IMR-90 (cell line): ENCODE measurements around the gene FGGY. TPM values are rescaled to one million over a fixed set of nuclear protein-coding genes. Genes with fewer than 3 reads are reported as not detected.

Experiments used
- ATAC-seq: fragments of 200-7000 bp; cut with Tn5 transposase; 2 replicates; pipeline ENCODE4 v1.9.1; 2020; ENCODE audit warnings: low read depth, mild to moderate bottlenecking, moderate library complexity
- BruUV-seq: library from RNA; stranded (reverse); fragments of 400-500 nt; replicated peaks from 2 replicates; lab custom pipeline; 2021; lab: Mats Ljungman, UMichigan
- CTCF ChIA-PET: fragments of 300-600 bp; formaldehyde crosslinking; extraction: SDS; loops from one replicate; lab custom pipeline; 2021; ENCODE audit warnings: antibody characterized with exemption; lab: Yijun Ruan, JAX
- POLR2A ChIA-PET: fragments of 300-600 bp; sonication (Branson Sonifier 250); formaldehyde crosslinking; loops from one replicate; lab custom pipeline; 2022; ENCODE audit warnings: antibody characterized with exemption; ENCODE audit not compliant: unreplicated experiment; lab: Charles Lee
- DNase-seq: peaks from one replicate; pipeline ENCODE4 v3.0.0; 2013
- H2AFZ ChIP-seq: replicated peaks from 2 replicates; pipeline ENCODE3; 2013; ENCODE audit warnings: low read length, mild to moderate bottlenecking; ENCODE audit not compliant: poor library complexity
- H2AK5ac ChIP-seq: 2 replicates; pipeline ENCODE4 v1.6.1; 2013; ENCODE audit warnings: low read depth, low read length, inconsistent platforms
- H2AK9ac ChIP-seq: replicated peaks from 2 replicates; pipeline ENCODE3; 2013; ENCODE audit warnings: mild to moderate bottlenecking, low read depth, low read length, moderate library complexity; ENCODE audit not compliant: poor library complexity
- H2BK120ac ChIP-seq: 2 replicates; pipeline ENCODE4 v1.6.1; 2013; ENCODE audit warnings: low read depth, low read length, inconsistent platforms
- H2BK15ac ChIP-seq: 3 replicates; pipeline ENCODE4 v1.6.1; 2013; ENCODE audit warnings: low read depth, low read length, inconsistent platforms
- H2BK20ac ChIP-seq: 2 replicates; pipeline ENCODE4 v1.6.1; 2013; ENCODE audit warnings: low read depth, mild to moderate bottlenecking, inconsistent platforms, low read length, moderate library complexity
- H2BK5ac ChIP-seq: 2 replicates; pipeline ENCODE4 v1.6.1; 2013; ENCODE audit warnings: mild to moderate bottlenecking, low read depth, low read length, inconsistent platforms; ENCODE audit not compliant: poor library complexity, severe bottlenecking
- H3K14ac ChIP-seq: replicated peaks from 2 replicates; pipeline ENCODE4 v1.6.1; 2013; ENCODE audit warnings: low read depth, low read length, inconsistent platforms
- H3K18ac ChIP-seq: 2 replicates; pipeline ENCODE4 v1.6.1; 2013; ENCODE audit warnings: low read depth, low read length, control low read depth
- H3K23ac ChIP-seq: 2 replicates; pipeline ENCODE4 v1.6.1; 2013; ENCODE audit warnings: low read depth, low read length, inconsistent platforms
- H3K27ac ChIP-seq: 2 replicates; pipeline ENCODE4 v1.5.1; 2013; ENCODE audit warnings: mild to moderate bottlenecking, control low read depth, low read length; ENCODE audit not compliant: insufficient read depth
- H3K27me3 ChIP-seq: 2 replicates; pipeline ENCODE4 v1.6.1; 2013; ENCODE audit warnings: low read length; ENCODE audit not compliant: control insufficient read depth, insufficient read depth
- H3K36me3 ChIP-seq: 2 replicates; pipeline ENCODE4 v1.6.1; 2013; ENCODE audit warnings: low read length, mixed read lengths; ENCODE audit not compliant: control insufficient read depth, insufficient read depth
- H3K4ac ChIP-seq: 2 replicates; pipeline ENCODE4 v1.6.1; 2013; ENCODE audit warnings: low read depth, low read length, inconsistent platforms
- H3K4me1 ChIP-seq: 2 replicates; pipeline ENCODE4 v1.6.1; 2013; ENCODE audit warnings: low read length, mixed read lengths; ENCODE audit not compliant: control insufficient read depth, insufficient read depth
- H3K4me2 ChIP-seq: 2 replicates; pipeline ENCODE4 v1.6.1; 2013; ENCODE audit warnings: low read depth, mild to moderate bottlenecking, control low read depth, low read length, moderate library complexity
- H3K4me3 ChIP-seq: 2 replicates; pipeline ENCODE4 v1.5.1; 2013; ENCODE audit warnings: low read depth, mild to moderate bottlenecking, control low read depth, low read length, moderate library complexity; ENCODE audit not compliant: insufficient read depth
- H3K56ac ChIP-seq: 2 replicates; pipeline ENCODE4 v1.6.1; 2013; ENCODE audit warnings: low read length, inconsistent platforms; ENCODE audit not compliant: insufficient read depth; ENCODE audit errors: extremely low read depth
- H3K79me1 ChIP-seq, 2 experiments: 2 replicates each; pipeline ENCODE4 v1.6.1; 2013; ENCODE audit warnings: low read length in 2 of 2, inconsistent platforms in 1 of 2, low read depth in 1 of 2
- H3K9ac ChIP-seq: 2 replicates; pipeline ENCODE4 v1.6.1; 2013; ENCODE audit warnings: low read depth, low read length, control low read depth
- H3K9me1 ChIP-seq: 2 replicates; pipeline ENCODE4 v1.6.1; 2013; ENCODE audit warnings: low read length, inconsistent platforms; ENCODE audit not compliant: insufficient read depth
- H3K9me3 ChIP-seq: 2 replicates; pipeline ENCODE4 v1.6.1; 2013; ENCODE audit warnings: low read length; ENCODE audit not compliant: control insufficient read depth, insufficient read depth
- H4K20me1 ChIP-seq: 2 replicates; pipeline ENCODE4 v1.6.1; 2013; ENCODE audit warnings: low read length, inconsistent platforms; ENCODE audit not compliant: insufficient read depth
- H4K5ac ChIP-seq: 2 replicates; pipeline ENCODE4 v1.6.1; 2013; ENCODE audit warnings: mild to moderate bottlenecking, low read depth, low read length, control low read depth
- H4K8ac ChIP-seq, 2 experiments: 2 replicates each; pipeline ENCODE4 v1.6.1; 2013; ENCODE audit warnings: low read depth in 2 of 2, low read length in 2 of 2, control low read depth in 1 of 2, inconsistent platforms in 1 of 2
- H4K91ac ChIP-seq: 2 replicates; pipeline ENCODE4 v1.6.1; 2013; ENCODE audit warnings: low read depth, low read length, inconsistent platforms; ENCODE audit not compliant: insufficient read depth
- CHD1 ChIP-seq: IDR thresholded peaks from 2 replicates; pipeline ENCODE4 v1.6.1; 2012; ENCODE audit warnings: low read depth, low read length, improper control_type of control experiment
- FOS ChIP-seq: fragments of 150-350 bp; IDR thresholded peaks from 2 replicates; pipeline ENCODE4 v1.6.1; 2016; ENCODE audit warnings: low read depth, low read length
- MXI1 ChIP-seq: IDR thresholded peaks from 2 replicates; pipeline ENCODE4 v1.6.1; 2012; ENCODE audit warnings: low read depth, mild to moderate bottlenecking, low read length, moderate library complexity, borderline replicate concordance
- NFE2L2 ChIP-seq: fragments of 150-350 bp; IDR thresholded peaks from 2 replicates; pipeline ENCODE4 v1.6.1; 2016; ENCODE audit warnings: low read depth, mild to moderate bottlenecking, low read length
- RCOR1 ChIP-seq: IDR thresholded peaks from 2 replicates; pipeline ENCODE4 v1.6.1; 2012; ENCODE audit warnings: mild to moderate bottlenecking, low read length, improper control_type of control experiment; ENCODE audit not compliant: insufficient replicate concordance
- RFX5 ChIP-seq: IDR thresholded peaks from 2 replicates; pipeline ENCODE4 v1.8.0; 2012; ENCODE audit warnings: low read depth, mild to moderate bottlenecking, low read length, moderate library complexity
- SMC3 ChIP-seq: fragments of 150-350 bp; IDR thresholded peaks from 2 replicates; pipeline ENCODE4 v1.6.1; 2016; ENCODE audit warnings: low read depth, mild to moderate bottlenecking, antibody characterized with exemption, low read length, moderate library complexity
- WGBS, 2 experiments: methylation state at CpG; one replicate each; pipeline versions ENCODE4 v1.1.5 to v1.1.7; 2013; ENCODE audit warnings: missing lambda C conversion rate in 2 of 2; ENCODE audit not compliant: insufficient read length in 1 of 2; ENCODE audit errors: extremely low coverage in 2 of 2; 5-methylcytosine and 5-hydroxymethylcytosine counted together
- dilution Hi-C: fragments of 300-500 bp; cut with HindIII; formaldehyde crosslinking; loops from one replicate; pipeline ENCODE4 v1.14.3; 2018; ENCODE audit warnings: low sequenced_read_pairs; ENCODE audit not compliant: unreplicated experiment
- in situ Hi-C: fragments of 300-500 bp; cut with MboI; formaldehyde crosslinking; loops from 3 replicates; pipeline ENCODE4 v1.14.3; 2019; ENCODE audit warnings: low sequenced_read_pairs, inconsistent platforms, mixed read lengths
- intact Hi-C: fragments of 100-400 bp; cut with micrococcal nuclease; formaldehyde crosslinking; loops from 2 replicates; pipeline ENCODE4 v1.10.0; 2022
- polyA plus RNA-seq, 3 experiments: library from polyadenylated mRNA; depleted of rRNA; stranded (reverse); fragments of >200 nt; gene quantifications; 2 replicates each; pipeline ENCODE4 v1.2.3, GENCODE V29; 2012; ENCODE audit warnings: low replicate concordance in 1 of 3
- total RNA-seq: library from RNA; depleted of rRNA; stranded (reverse); fragments of >200 nt; gene quantifications from 2 replicates; pipeline ENCODE4 v1.2.3, GENCODE V29; 2012
- TF ChIP-seq, protein P1 (sequence below): fragments of 150-350 bp; IDR thresholded peaks from 2 replicates; pipeline ENCODE4 v1.6.1; 2017; ENCODE audit warnings: mild to moderate bottlenecking, antibody characterized with exemption, low read length, low read depth

FGGY gene
- total and polyA plus RNA-seq, 2 of the 4 experiments (the other 2 are of a cell fraction), result 5.6 to 14.0 TPM

DNA sequence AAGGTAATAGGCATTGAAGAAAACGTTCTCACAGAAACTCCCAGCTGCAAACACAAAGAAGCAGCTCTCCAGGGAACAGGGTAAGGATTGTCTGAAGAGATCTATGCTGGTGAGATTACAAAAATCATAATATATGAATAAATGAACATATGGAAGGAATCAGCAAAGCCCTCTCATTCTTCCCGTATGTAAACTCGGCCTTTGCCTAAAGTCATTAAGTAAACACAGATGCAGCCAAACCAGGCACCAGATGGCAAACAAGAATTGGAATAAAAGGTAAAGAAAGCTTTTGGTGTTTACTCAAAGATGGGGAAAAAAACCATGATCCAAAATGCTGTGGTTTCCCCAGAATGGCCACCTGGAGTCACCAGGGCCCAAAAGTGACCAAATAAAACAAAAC is 441.3 kb downstream of the FGGY start:
- ChIA-PET POLR2A (interaction anchor here (0.7 to 1.1 kb wide), 3 partner anchors 35 to 954 kb away, joined by 3 to 4 read pairs (median 4); partner anchors contain the start of gene JUN), CTCF (interaction anchor here (0.9 to 3.6 kb wide), 3 partner anchors 17 to 33 kb away, joined by 3 to 16 read pairs (median 5); no protein-coding TSS in a partner anchor)
- Histone ChIP-seq H4K91ac (peak overlapping the region; percentile 63; the same call in 1 of the 2 replicates), H3K27me3 (no peaks in the 10 kb centered on the region), H3K79me1 (no peaks in the 10 kb centered on the region; a peak in 1 of 4 replicates), H3K36me3 (no peaks in the 10 kb centered on the region), H2BK5ac (peak overlapping the region; percentile 82), H3K4me2 (peak overlapping the region; percentile 33; the same call in 1 of the 2 replicates), H3K4ac (peak overlapping the region; percentile 97; the same call in 1 of the 2 replicates), H2BK20ac (peak overlapping the region; percentile 98), H3K56ac (peak overlapping the region; percentile 44; the same call in 1 of the 2 replicates), H3K27ac (peak overlapping the region; percentile 96; the same call in 1 of the 2 replicates), H4K8ac (peak overlapping the region in 1 of 2 experiments; percentile 10; a peak in 2 of 4 replicates), H3K9me1 (peaks cover 3% of the 10 kb centered on the region; the same call in 1 of the 2 replicates), H2AK5ac (no peak overlapping the region), H4K20me1 (no peaks in the 10 kb centered on the region), H3K9me3 (peaks cover 6% of the 10 kb centered on the region; the same call in 1 of the 2 replicates), H2AK9ac (no peak overlapping the region), H3K4me1 (peaks cover 22% of the 10 kb centered on the region), H2BK120ac (peak overlapping the region; percentile 97), H2AFZ (no peak overlapping the region), H3K4me3 (no peak overlapping the region), H4K5ac (peak overlapping the region; percentile 92), H2BK15ac (no peak overlapping the region; the same call in 2 of the 3 replicates), H3K9ac (no peak overlapping the region), H3K23ac (peak overlapping the region; percentile 93; the same call in 1 of the 2 replicates), H3K14ac (peak overlapping the region; percentile 50), H3K18ac (peak overlapping the region; percentile 95)
- ATAC-seq (peak; percentile 64), DNase-seq (peak; percentile 93)
- TF ChIP-seq MXI1 (no peak), FOS (peak; percentile 68; the same call in 1 of the 2 replicates), RFX5 (no peak), SMC3 (no peak), NFE2L2 (0 out of 2 replicates have a peak, but pooled peaks have one; percentile 9), CHD1 (no peak), RCOR1 (peak; percentile 79)
- TF ChIP-seq, protein P1, sequence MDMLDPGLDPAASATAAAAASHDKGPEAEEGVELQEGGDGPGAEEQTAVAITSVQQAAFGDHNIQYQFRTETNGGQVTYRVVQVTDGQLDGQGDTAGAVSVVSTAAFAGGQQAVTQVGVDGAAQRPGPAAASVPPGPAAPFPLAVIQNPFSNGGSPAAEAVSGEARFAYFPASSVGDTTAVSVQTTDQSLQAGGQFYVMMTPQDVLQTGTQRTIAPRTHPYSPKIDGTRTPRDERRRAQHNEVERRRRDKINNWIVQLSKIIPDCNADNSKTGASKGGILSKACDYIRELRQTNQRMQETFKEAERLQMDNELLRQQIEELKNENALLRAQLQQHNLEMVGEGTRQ, result no peak
- intact Hi-C loops, result loop anchor here (2.0 kb wide), 1 partner anchor 31 kb away; no protein-coding TSS in a partner anchor
- in situ Hi-C loops, result no loop called here
- dilution Hi-C loops, result no loop called here
- BruUV-seq, result no TSS peak
- no CpG with 5 or more reads among the region's 3 CpGs for WGBS, 2 experiments
